Astrocyte of the spinal cord (primary cell): ENCODE measurements around the gene CCL11.

Experiments used
- DNase-seq: peaks from one replicate; pipeline ENCODE4 v3.0.0; 2011; ENCODE audit warnings: low read depth, low spot score
- H3K4me3 ChIP-seq: 2 replicates; pipeline ENCODE4 v1.5.1; 2011; ENCODE audit warnings: low read depth, mild to moderate bottlenecking, low read length, moderate library complexity
- in situ Hi-C: cut with HindIII; loops from 2 replicates; pipeline ENCODE4 v1.10.0; 2017; ENCODE audit warnings: low sequenced_read_pairs
- TF ChIP-seq, protein P1 (sequence below): IDR thresholded peaks from 2 replicates; pipeline ENCODE4 v1.5.1; 2012; ENCODE audit warnings: low read depth, mild to moderate bottlenecking, low read length, inconsistent platforms

Gene CCL11

DNA sequence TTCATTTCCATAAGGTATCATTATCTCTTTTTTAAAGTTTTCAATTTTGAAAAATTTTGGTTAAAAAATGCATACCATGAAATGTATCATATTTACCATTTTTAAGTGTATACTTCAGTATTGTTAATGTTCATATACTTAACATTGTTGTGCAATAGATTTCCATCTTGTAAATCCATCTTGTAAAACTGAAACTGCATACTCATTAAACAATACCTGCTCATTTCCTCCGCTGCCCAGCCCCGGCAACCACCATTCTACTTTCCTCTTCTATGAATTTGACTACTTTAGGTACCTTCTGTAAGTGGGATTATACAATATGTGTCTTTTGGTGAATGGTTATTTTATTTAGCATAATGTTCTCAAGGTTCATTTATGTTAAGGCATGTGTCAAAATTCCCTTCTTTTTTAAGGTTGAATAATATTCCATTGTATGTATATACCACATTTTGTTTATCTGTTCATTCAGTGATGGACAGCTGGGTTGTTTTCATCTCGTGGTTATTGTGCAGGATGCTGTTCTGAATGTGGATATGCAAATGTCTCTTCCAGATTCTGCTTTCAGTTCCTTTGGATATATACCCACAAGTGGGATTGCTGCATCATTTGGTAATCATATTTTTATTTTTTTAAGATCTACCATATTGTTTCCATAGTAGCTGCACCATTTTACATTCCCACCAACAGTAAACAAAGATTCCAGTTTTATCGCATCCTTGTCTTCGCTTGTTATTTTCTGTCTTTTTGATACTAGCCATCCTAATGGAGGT is 23.8 kb upstream of the CCL11 start:
- DNase-seq: no peak
- in situ Hi-C loops: no loop called here
- no peak overlapping the region for H3K4me3 ChIP-seq
- TF ChIP-seq, protein P1, sequence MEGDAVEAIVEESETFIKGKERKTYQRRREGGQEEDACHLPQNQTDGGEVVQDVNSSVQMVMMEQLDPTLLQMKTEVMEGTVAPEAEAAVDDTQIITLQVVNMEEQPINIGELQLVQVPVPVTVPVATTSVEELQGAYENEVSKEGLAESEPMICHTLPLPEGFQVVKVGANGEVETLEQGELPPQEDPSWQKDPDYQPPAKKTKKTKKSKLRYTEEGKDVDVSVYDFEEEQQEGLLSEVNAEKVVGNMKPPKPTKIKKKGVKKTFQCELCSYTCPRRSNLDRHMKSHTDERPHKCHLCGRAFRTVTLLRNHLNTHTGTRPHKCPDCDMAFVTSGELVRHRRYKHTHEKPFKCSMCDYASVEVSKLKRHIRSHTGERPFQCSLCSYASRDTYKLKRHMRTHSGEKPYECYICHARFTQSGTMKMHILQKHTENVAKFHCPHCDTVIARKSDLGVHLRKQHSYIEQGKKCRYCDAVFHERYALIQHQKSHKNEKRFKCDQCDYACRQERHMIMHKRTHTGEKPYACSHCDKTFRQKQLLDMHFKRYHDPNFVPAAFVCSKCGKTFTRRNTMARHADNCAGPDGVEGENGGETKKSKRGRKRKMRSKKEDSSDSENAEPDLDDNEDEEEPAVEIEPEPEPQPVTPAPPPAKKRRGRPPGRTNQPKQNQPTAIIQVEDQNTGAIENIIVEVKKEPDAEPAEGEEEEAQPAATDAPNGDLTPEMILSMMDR: no peak

DNA sequence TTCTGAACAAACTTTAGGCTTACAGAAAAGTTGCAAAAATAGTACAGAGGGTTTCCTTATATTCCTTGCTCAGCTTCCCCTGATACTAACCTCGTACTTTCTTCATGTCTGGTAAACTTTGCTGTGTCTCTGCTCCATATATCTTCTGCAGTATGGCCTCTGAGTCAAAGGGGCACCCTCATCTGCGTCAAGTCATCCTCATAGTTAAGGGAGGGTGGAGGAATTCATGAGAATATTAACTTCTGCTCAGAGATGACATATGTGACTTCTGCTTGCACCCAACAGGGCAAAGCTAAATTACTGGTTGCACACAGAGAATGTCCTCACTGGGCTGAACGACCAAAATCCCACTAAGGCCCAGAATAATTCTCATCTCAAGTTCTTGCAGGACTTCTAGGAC is 19.8 kb upstream of the CCL11 start:
- TF ChIP-seq, protein P1: no peak
- DNase-seq: no peak
- in situ Hi-C loops: no loop called here
- H3K4me3 ChIP-seq: no peak overlapping the region

DNA sequence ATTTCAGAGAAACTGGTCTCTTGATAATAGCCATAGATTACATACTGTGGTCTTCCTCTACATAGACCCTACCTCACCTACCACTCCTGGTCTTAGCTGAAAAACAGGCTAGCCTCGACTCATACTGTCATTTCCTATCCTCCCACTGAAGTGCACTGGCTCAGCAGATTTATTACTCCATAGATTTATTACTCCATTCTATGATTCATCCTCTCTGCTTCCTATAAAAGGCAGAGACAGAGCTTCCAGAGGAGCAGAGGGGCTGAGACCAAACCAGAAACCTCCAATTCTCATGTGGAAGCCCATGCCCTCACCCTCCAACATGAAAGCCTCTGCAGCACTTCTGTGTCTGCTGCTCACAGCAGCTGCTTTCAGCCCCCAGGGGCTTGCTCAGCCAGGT is 15.6 kb upstream of the CCL11 start, which contains the start of gene CCL7:
CCL7 (plus strand) TSS at position 253 of the 400 bp plus-strand sequence; CDS start at position 323, 70 bp downstream.
- in situ Hi-C loops: no loop called here
- H3K4me3 ChIP-seq: no peak within 1 kb of the TSS
- TF ChIP-seq, protein P1: no peak
- no peak for DNase-seq

DNA sequence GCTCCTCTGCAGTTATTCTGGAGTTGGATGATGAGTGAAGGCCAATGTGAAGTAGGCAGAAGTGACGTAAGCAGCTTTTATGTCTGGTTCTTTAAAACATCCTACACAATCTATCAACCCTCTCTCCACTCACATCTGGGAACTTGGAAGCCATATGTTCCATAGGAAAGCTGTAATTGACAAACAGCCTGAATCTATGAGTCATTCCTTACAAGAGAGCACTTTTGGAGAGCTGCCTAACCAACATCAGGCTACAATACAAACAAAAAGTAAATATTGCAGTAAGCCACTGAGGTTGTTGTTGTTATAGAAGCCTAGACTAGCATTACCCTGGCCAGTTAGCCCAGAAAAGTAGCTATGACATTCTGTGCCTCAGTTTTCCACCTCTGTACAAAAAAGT is 9.7 kb upstream of the CCL11 start:
- in situ Hi-C loops: no loop called here
- DNase-seq: peak; percentile 90
- H3K4me3 ChIP-seq: no peak overlapping the region
- TF ChIP-seq, protein P1: no peak

DNA sequence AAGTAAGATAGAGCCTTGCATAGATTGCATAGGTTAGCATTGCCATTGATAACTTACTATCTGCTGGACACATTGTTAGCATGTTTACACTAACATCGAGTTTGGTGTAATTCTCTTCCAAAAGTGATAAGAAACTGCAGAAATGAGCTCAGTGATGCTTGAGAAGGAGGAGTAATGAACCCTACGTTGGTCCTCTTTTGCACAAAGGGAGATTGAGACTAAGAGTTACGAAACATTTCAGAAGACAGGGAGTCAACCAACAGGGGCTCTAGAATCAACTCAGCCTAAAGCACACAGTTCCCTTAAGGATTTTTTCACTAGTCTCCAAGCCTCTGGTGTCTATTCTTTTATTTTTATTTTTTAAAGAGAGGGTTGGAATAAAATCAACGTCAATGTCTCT is 8.7 kb upstream of the CCL11 start:
- DNase-seq: no peak
- no peak overlapping the region for H3K4me3 ChIP-seq
- in situ Hi-C loops: no loop called here
- TF ChIP-seq, protein P1: no peak

DNA sequence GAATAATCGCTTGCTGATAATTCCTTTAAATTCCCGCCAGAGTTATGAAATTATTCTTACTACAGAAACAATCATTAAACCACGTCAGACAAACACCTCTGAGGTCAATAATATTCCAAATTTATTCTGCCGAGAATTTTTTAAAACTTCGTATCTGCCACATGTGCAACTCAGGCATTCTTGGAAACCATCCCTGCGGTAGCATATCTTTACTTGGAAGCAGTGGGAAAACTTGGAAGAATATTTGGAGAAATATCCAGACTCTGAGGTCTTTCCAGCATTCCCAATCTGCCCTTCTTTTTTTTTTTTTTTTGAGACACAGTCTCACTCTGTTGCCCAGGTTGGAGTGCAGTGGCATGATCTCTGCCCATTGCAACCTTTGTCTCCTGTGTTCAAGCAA is 2.0 kb upstream of the CCL11 start:
- H3K4me3 ChIP-seq: no peak overlapping the region
- in situ Hi-C loops: no loop called here

More for the DNA sequence above, 2.0 kb upstream of the CCL11 start:
- DNase-seq: no peak
- TF ChIP-seq, protein P1: no peak
